H9 (cell line): ENCODE data around the gene COPB1. TPM values are rescaled to one million over a fixed set of nuclear protein-coding genes. Genes with fewer than 3 reads are reported as not detected.

Experiments used
- DNase-seq: peaks from one replicate; pipeline ENCODE4 v3.0.0-alpha.2; 2017
- H2AFZ ChIP-seq: one replicate; pipeline ENCODE4 v1.6.1; 2013; ENCODE audit warnings: mild to moderate bottlenecking, low read length, control low read depth, moderate library complexity
- H2AK5ac ChIP-seq: 2 replicates; pipeline ENCODE4 v1.6.1; 2013; ENCODE audit warnings: low read length, control low read depth, mixed read lengths; ENCODE audit not compliant: insufficient read length
- H2BK120ac ChIP-seq: one replicate; pipeline ENCODE4 v1.6.1; 2013; ENCODE audit warnings: low read depth, mild to moderate bottlenecking, low read length, control low read depth, inconsistent platforms; ENCODE audit not compliant: poor library complexity, severe bottlenecking
- H2BK12ac ChIP-seq: 2 replicates; pipeline ENCODE4 v1.6.1; 2013; ENCODE audit warnings: low read length, control low read depth, mixed read lengths, low read depth; ENCODE audit not compliant: insufficient read length
- H2BK15ac ChIP-seq: 2 replicates; pipeline ENCODE4 v1.6.1; 2013; ENCODE audit warnings: low read depth, low read length, control low read depth
- H2BK20ac ChIP-seq: one replicate; pipeline ENCODE4 v1.6.1; 2013; ENCODE audit warnings: low read depth, mild to moderate bottlenecking, low read length, control low read depth, inconsistent platforms; ENCODE audit not compliant: poor library complexity, severe bottlenecking
- H2BK5ac ChIP-seq: 2 replicates; pipeline ENCODE4 v1.6.1; 2013; ENCODE audit warnings: low read length, control low read depth, mixed read lengths; ENCODE audit not compliant: insufficient read length
- H3K14ac ChIP-seq: 2 replicates; pipeline ENCODE4 v1.6.1; 2013; ENCODE audit warnings: low read length, control low read depth; ENCODE audit not compliant: insufficient read depth
- H3K18ac ChIP-seq: 2 replicates; pipeline ENCODE4 v1.6.1; 2013; ENCODE audit warnings: low read depth, mild to moderate bottlenecking, mixed read lengths, low read length, control low read depth; ENCODE audit not compliant: insufficient read length
- H3K23ac ChIP-seq: 2 replicates; pipeline ENCODE4 v1.6.1; 2013; ENCODE audit warnings: low read length, control low read depth, mixed read lengths, low read depth; ENCODE audit not compliant: insufficient read length
- H3K23me2 ChIP-seq: 2 replicates; pipeline ENCODE4 v1.6.1; 2013; ENCODE audit warnings: low read depth, mild to moderate bottlenecking, mixed read lengths, low read length, control low read depth; ENCODE audit not compliant: insufficient read length, poor library complexity, severe bottlenecking
- H3K27ac ChIP-seq: 2 replicates; pipeline ENCODE4 v1.5.1; 2013; ENCODE audit warnings: low read length, control low read depth, mixed read lengths, low read depth; ENCODE audit not compliant: insufficient read length
- H3K27me3 ChIP-seq: 2 replicates; pipeline ENCODE4 v1.6.1; 2013; ENCODE audit warnings: low read length, control low read depth, inconsistent platforms; ENCODE audit not compliant: insufficient read depth
- H3K4ac ChIP-seq: 2 replicates; pipeline ENCODE4 v1.6.1; 2013; ENCODE audit warnings: low read depth, mild to moderate bottlenecking, control low read depth, inconsistent platforms, low read length, moderate library complexity
- H3K4me1 ChIP-seq: 2 replicates; pipeline ENCODE4 v1.6.1; 2013; ENCODE audit warnings: low read length, control low read depth, inconsistent platforms; ENCODE audit not compliant: insufficient read depth
- H3K4me2 ChIP-seq: 2 replicates; pipeline ENCODE4 v1.6.1; 2013; ENCODE audit warnings: low read length, control low read depth, mixed read lengths; ENCODE audit not compliant: insufficient read length, insufficient read depth
- H3K56ac ChIP-seq: 2 replicates; pipeline ENCODE4 v1.6.1; 2013; ENCODE audit warnings: low read depth, mild to moderate bottlenecking, mixed read lengths, low read length, control low read depth; ENCODE audit not compliant: insufficient read length
- H3K79me1 ChIP-seq: 2 replicates; pipeline ENCODE4 v1.6.1; 2013; ENCODE audit warnings: low read depth, mild to moderate bottlenecking, moderate library complexity, low read length, control low read depth, inconsistent platforms; ENCODE audit not compliant: insufficient read depth, poor library complexity, severe bottlenecking
- H3K79me2 ChIP-seq: 2 replicates; pipeline ENCODE4 v1.6.1; 2013; ENCODE audit warnings: low read length, control low read depth, inconsistent platforms; ENCODE audit not compliant: insufficient read depth
- H3K9ac ChIP-seq: 2 replicates; pipeline ENCODE4 v1.6.1; 2013; ENCODE audit warnings: low read length, control low read depth, mixed read lengths; ENCODE audit not compliant: insufficient read length; ENCODE audit errors: extremely low read depth
- H3K9me3 ChIP-seq: one replicate; pipeline ENCODE4 v1.6.1; 2013; ENCODE audit warnings: low read depth, low read length, inconsistent platforms; ENCODE audit not compliant: control insufficient read depth
- H3T11ph ChIP-seq: one replicate; pipeline ENCODE4 v1.6.1; 2013; ENCODE audit warnings: mild to moderate bottlenecking, low read length, control low read depth, inconsistent platforms
- H4K20me1 ChIP-seq: one replicate; pipeline ENCODE4 v1.6.1; 2013; ENCODE audit not compliant: control insufficient read depth, insufficient read length, insufficient read depth
- H4K5ac ChIP-seq: 2 replicates; pipeline ENCODE4 v1.6.1; 2013; ENCODE audit warnings: low read depth, mild to moderate bottlenecking, mixed read lengths, low read length, control low read depth; ENCODE audit not compliant: insufficient read length
- H4K8ac ChIP-seq: replicated peaks from 2 replicates; pipeline ENCODE4 v1.6.1; 2013; ENCODE audit warnings: low read length, control low read depth, mixed read lengths, low read depth; ENCODE audit not compliant: insufficient read length
- H4K91ac ChIP-seq: 2 replicates; pipeline ENCODE4 v1.6.1; 2013; ENCODE audit warnings: low read depth, mild to moderate bottlenecking, moderate library complexity, mixed read lengths, low read length, control low read depth; ENCODE audit not compliant: insufficient read length
- H3K27ac Mint-ChIP-seq, 3 experiments: 2 replicates in 2 of 3; 3 replicates in 1 of 3; pipeline ENCODE4 v1.8.0; 2020 to 2021; ENCODE audit warnings: mixed read lengths in 3 of 3, mild to moderate bottlenecking in 1 of 3, moderate library complexity in 1 of 3
- H3K27me3 Mint-ChIP-seq: 2 replicates; pipeline ENCODE4 v1.8.0; 2021; ENCODE audit warnings: low read depth, mild to moderate bottlenecking, moderate library complexity, mixed read lengths
- H3K36me3 Mint-ChIP-seq, 3 experiments: 2 replicates in 2 of 3; 3 replicates in 1 of 3; pipeline ENCODE4 v1.8.0; 2020 to 2021; ENCODE audit warnings: low read depth in 3 of 3, mixed read lengths in 3 of 3; ENCODE audit not compliant: insufficient read depth in 1 of 3
- H3K4me1 Mint-ChIP-seq, 2 experiments: 2 replicates each; pipeline ENCODE4 v1.8.0; 2020; ENCODE audit warnings: mixed read lengths in 2 of 2
- H3K4me3 Mint-ChIP-seq, 2 experiments: 2 replicates in 1 of 2; 3 replicates in 1 of 2; pipeline ENCODE4 v1.8.0; 2020 to 2021; ENCODE audit warnings: mild to moderate bottlenecking in 2 of 2, mixed read lengths in 2 of 2, moderate library complexity in 1 of 2
- H3K9me3 Mint-ChIP-seq, 2 experiments: 2 replicates in 1 of 2; 3 replicates in 1 of 2; pipeline ENCODE4 v1.8.0; 2020; ENCODE audit warnings: mild to moderate bottlenecking in 2 of 2, mixed read lengths in 2 of 2, moderate library complexity in 1 of 2
- WGBS: extraction: QIAGEN DNeasy Blood & Tissue Kit; methylation state at CpG from one replicate; pipeline ENCODE4 v1.1.7; 2013; ENCODE audit warnings: missing lambda C conversion rate, low lambda C conversion rate, mixed read lengths; ENCODE audit not compliant: insufficient read length; ENCODE audit errors: extremely low coverage; 5-methylcytosine and 5-hydroxymethylcytosine counted together
- total RNA-seq: library from RNA; stranded (reverse); gene quantifications from 2 replicates; pipeline ENCODE4 v1.2.1, GENCODE V29; 2021
- TF ChIP-seq, protein P1 (sequence below): fragments of 200-600 bp; sonication (generic); conservative IDR thresholded peaks from 3 replicates; pipeline ENCODE4 v1.8.0; 2021; ENCODE audit warnings: antibody characterized with exemption, mild to moderate bottlenecking

Gene COPB1
- total RNA-seq, 1 experiment from 2014 or later = 71.6 TPM

DNA sequence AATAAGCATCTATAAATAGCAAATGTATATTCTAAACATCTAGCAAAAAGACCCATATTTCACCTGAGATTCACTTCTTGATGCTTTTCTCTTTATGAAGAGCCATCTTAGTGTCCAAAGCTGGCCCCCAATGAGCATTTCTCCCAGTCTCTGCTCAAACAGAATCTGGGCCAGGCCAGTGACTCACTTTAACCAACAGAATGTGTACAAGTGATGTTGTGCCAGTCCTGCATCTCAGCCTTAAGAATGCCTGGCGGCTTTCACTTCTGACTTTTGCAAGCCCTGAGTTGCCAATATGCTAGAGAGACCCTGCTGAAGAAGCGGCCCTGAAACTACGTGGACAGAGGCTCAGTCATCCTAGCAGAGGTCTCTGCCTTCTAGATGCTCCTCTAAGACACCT, 6.9 kb upstream of the COPB1 start:
- no peak overlapping the region for H3K4ac ChIP-seq
- H2BK120ac ChIP-seq = no peak overlapping the region
- Mint-ChIP-seq H3K27me3 (no peaks in the 10 kb centered on the region), H3K36me3 (peaks cover 32 to 69% (median 67%) of the 10 kb centered on the region in 3 experiments), H3K27ac (no peak overlapping the region), H3K4me3 (no peak overlapping the region; a peak in 1 of 5 replicates), H3K4me1 (no peaks in the 10 kb centered on the region), H3K9me3 (no peaks in the 10 kb centered on the region)
- no peak overlapping the region for H3K9ac ChIP-seq
- no peaks in the 10 kb centered on the region for H3K27me3 ChIP-seq
- H3K9me3 ChIP-seq = no peaks in the 10 kb centered on the region
- no CpG with 5 or more reads among the region's 3 CpGs for WGBS
- no peak overlapping the region for H3K18ac ChIP-seq
- H3K56ac ChIP-seq = no peak overlapping the region
- H3K79me2 ChIP-seq = no peaks in the 10 kb centered on the region
- H2BK20ac ChIP-seq = no peak overlapping the region
- no peak overlapping the region for H3K14ac ChIP-seq
- TF ChIP-seq, protein P1, sequence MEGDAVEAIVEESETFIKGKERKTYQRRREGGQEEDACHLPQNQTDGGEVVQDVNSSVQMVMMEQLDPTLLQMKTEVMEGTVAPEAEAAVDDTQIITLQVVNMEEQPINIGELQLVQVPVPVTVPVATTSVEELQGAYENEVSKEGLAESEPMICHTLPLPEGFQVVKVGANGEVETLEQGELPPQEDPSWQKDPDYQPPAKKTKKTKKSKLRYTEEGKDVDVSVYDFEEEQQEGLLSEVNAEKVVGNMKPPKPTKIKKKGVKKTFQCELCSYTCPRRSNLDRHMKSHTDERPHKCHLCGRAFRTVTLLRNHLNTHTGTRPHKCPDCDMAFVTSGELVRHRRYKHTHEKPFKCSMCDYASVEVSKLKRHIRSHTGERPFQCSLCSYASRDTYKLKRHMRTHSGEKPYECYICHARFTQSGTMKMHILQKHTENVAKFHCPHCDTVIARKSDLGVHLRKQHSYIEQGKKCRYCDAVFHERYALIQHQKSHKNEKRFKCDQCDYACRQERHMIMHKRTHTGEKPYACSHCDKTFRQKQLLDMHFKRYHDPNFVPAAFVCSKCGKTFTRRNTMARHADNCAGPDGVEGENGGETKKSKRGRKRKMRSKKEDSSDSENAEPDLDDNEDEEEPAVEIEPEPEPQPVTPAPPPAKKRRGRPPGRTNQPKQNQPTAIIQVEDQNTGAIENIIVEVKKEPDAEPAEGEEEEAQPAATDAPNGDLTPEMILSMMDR = no peak
- H3K4me1 ChIP-seq = no peaks in the 10 kb centered on the region
- no peak overlapping the region for H2AFZ ChIP-seq
- H3K23ac ChIP-seq = no peak overlapping the region
- H4K91ac ChIP-seq = no peak overlapping the region
- H2AK5ac ChIP-seq = no peak overlapping the region
- no peaks in the 10 kb centered on the region for H3K79me1 ChIP-seq
- no peak overlapping the region for H3K4me2 ChIP-seq
- no peak overlapping the region for H4K8ac ChIP-seq
- no peaks in the 10 kb centered on the region for H4K20me1 ChIP-seq
- H2BK5ac ChIP-seq = no peak overlapping the region
- no peak overlapping the region for H4K5ac ChIP-seq
- H3K23me2 ChIP-seq = no peaks in the 10 kb centered on the region
- no peak overlapping the region for H3K27ac ChIP-seq
- DNase-seq = no peak
- H2BK15ac ChIP-seq = no peak overlapping the region
- H3T11ph ChIP-seq = no peak overlapping the region
- no peak overlapping the region for H2BK12ac ChIP-seq
